ENCODE results near the gene ILKAP.

The ILKAP gene

GRCh38 chr2:238163481-238164198 is 39.9 kb downstream of the ILKAP start:
- no peak overlapping the region for H3K4me3 ChIP-seq (ENCODE audit: low read depth, low read length)
- no peak for TF ChIP-seq CTCF (IDR thresholded peaks at IDR 0.05; ENCODE audit: low read depth, low read length)

- no peak for TF ChIP-seq CTCF (IDR thresholded peaks at IDR 0.05; ENCODE audit: low read depth, low read length)
Measured at GRCh38 chr2:238162846-238163441, 40.6 kb downstream of the ILKAP start.

GRCh38 chr2:238162251-238162845 is 41.1 kb downstream of the ILKAP start:
- no peak for TF ChIP-seq CTCF (IDR thresholded peaks at IDR 0.05; ENCODE audit: low read depth, low read length)
- H3K4me3 ChIP-seq (ENCODE audit: low read depth, low read length): no peak overlapping the region

More at GRCh38 chr2:238162846-238163441, 40.6 kb downstream of the ILKAP start:
- no peak overlapping the region for H3K4me3 ChIP-seq (ENCODE audit: low read depth, low read length)

GRCh38 chr2:238161291-238162051 is 42.0 kb downstream of the ILKAP start:
- TF ChIP-seq CTCF (IDR thresholded peaks at IDR 0.05; ENCODE audit: low read depth, low read length): no peak
- H3K4me3 ChIP-seq (ENCODE audit: low read depth, low read length): no peak overlapping the region

- peak; percentile 31 for TF ChIP-seq CTCF (IDR thresholded peaks at IDR 0.05; ENCODE audit: low read depth, low read length)
- no peak overlapping the region for H3K4me3 ChIP-seq (ENCODE audit: low read depth, low read length)
Measured at GRCh38 chr2:238160206-238161129, 43.0 kb downstream of the ILKAP start.

GRCh38 chr2:238159661-238160205 is 43.8 kb downstream of the ILKAP start:
- no peak for TF ChIP-seq CTCF (IDR thresholded peaks at IDR 0.05; ENCODE audit: low read depth, low read length)
- peak overlapping the region; percentile 56 for H3K4me3 ChIP-seq (ENCODE audit: low read depth, low read length)

Data from WI38 (cell line).